Raji (cell line): ENCODE results near the gene CYSTM1.

Experiments used
- POLR2A ChIP-seq: IDR thresholded peaks from 2 replicates; pipeline ENCODE4 v1.6.1; 2011; ENCODE audit warnings: low read depth, low read length, control low read depth; ENCODE audit not compliant: insufficient read depth

The CYSTM1 gene

DNA sequence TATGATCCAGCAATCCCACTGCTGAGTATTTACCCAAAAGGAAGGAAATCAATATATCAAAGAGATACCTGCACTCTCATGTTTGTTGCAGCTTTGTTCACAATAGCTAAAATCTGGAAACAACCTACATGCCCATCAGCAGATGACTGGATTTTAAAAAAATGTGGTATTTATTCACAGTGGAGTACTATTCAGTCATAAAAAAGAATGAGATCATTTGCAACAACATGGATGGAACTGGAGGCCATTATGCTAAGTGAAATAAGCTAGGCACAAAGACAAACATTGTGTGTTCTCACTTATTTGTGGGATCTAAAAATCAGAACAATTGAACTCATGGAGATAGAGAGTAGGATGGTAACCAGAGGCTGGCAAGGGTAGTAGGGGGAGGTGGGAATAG, 33.1 kb downstream of the CYSTM1 start:
- TF ChIP-seq POLR2A, result no peak

- TF ChIP-seq POLR2A, result no peak
These were observed 38.5 kb downstream of the CYSTM1 start for GRCh38 chr5:140213370-140213983.

DNA sequence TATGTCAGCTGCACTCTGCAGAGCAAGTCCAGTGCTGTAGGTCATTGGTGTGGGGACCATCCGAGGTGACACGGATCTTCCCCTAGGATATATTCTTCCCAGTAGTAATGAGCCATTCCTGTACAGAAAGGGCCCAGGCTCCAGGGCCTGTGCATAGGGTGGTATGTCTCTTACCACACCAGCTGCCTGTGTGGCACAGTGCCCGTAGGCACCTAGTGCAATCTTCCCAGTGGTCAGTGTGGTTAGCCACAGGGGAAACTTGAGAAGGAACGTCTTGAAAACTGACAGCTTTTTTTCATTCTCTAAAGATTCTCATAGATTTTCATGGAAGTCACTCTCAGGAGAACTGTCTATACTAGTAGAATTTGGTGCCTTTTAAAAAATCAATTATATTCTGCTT, 39.8 kb downstream of the CYSTM1 start:
- no peak for TF ChIP-seq POLR2A

- no peak for TF ChIP-seq POLR2A
These were observed 40.3 kb downstream of the CYSTM1 start for GRCh38 chr5:140215276-140215675.

DNA sequence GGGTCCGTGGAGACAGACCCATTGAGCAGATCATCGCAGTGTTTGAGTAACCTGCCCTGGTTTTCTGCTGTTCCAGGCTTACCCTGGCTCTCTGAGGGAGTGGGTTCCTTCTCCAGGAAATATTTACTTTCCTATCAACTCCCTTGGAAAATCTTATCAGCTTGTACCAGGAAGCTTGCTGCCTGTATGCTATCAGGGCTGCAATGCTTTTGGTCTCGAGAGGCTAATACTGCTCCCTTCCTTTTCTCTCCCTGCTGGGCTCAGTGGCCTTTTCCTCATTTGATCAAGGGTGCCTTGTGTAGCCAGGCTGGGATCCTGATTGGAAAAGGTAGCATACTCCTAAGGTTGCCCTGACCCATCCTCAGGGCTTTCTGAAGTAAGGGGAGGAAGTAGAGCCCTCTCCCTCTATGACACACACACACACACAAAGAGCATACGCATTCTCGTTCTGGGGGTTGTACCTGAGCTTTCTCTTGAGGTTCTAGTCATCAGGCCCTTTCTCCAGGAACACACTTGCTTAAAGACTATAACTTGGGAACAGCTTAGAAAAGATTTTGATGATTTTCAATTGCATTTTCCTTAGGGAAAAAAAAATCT, 41.6 kb downstream of the CYSTM1 start:
- TF ChIP-seq POLR2A, result no peak

DNA sequence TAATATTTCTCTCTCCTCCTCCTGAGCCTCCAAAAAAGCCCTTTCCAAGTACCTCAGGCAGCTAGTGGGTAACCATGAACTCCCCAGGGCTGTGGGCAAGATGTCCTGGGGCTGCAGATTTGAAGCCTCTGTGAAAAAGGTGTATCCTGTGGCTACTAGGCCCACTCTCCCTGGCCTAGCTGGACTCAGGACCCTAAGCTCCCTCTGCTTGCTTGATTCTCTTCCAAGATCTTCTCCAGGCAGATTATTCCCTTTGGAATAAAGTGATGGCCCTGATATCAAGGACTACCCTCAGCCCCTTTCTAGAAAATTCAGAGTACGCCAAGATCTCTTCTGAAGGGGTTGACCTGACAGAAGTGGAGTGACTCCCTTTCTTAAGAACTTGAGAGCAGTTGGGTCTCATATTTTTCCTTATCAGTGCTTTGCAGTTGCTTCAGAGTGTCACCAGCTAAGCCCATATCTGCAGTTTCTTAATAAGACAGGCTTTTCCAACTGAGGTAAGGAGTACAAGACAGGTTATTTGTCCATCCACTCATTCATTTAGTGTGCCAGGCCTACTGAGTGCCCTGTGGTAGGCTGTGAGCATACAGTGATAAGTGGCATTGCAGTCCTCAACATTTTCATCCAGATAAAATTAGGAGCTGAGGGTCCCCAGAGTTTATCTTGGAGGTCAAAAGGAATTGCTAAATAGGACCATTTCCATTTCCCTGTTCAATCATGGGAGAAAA, 42.5 kb downstream of the CYSTM1 start:
- TF ChIP-seq POLR2A, result no peak

- TF ChIP-seq POLR2A, result no peak
These were observed 44.3 kb downstream of the CYSTM1 start for GRCh38 chr5:140219068-140219991.

- TF ChIP-seq POLR2A, result no peak
These were observed 45.2 kb downstream of the CYSTM1 start for GRCh38 chr5:140220032-140220697.

DNA sequence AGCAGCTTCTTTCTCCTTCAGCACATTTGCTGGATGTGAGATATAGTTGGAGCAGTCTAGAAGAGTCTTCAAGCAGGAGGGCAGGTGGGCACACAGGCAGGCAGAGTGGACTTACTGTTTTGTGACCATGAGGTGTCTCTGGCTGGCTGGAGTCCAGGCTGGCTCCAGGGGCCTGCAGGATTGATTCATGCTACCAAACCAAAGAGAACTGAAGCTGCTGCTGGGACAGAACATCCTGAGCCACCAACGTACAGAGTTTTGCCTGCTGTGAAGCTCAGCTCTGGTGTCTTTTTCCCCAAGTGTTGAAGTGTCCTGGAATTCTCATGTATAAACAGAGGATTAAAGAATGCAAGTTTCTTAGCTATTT, 45.7 kb downstream of the CYSTM1 start:
- no peak for TF ChIP-seq POLR2A

DNA sequence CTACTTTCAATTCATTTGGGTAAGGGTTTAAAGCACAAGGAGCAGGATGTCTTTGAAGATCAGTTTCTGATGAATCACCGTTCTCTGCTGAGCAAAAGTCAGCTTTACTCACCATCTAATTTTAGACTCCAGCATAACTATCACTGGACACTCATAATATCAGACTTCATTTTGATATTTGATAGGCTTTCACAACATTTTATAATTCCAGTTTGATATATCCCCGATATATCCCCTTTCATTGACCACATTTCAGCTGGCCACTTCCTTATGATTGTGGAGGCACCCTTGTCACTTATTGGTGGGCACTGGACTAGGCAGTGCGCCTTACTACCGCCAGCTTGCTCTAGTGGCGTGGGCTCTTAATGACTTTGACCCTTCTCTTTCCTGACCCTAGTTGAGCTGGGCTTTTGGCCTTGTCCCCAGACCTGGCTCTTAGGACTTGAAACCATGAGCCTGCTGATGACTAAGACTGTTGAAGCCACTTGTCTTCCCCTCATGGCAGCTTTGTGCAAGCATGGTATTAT, 46.8 kb downstream of the CYSTM1 start:
- TF ChIP-seq POLR2A, result no peak

- TF ChIP-seq POLR2A, result no peak
These were observed 47.4 kb downstream of the CYSTM1 start for GRCh38 chr5:140222416-140222815.

GRCh38 chr5:140223567-140223966, 48.6 kb downstream of the CYSTM1 start:
- TF ChIP-seq POLR2A, result no peak

- TF ChIP-seq POLR2A, result no peak
These were observed 49.7 kb downstream of the CYSTM1 start for GRCh38 chr5:140224658-140225057.

GRCh38 chr5:140225396-140225795, 50.4 kb downstream of the CYSTM1 start:
- TF ChIP-seq POLR2A, result no peak

DNA sequence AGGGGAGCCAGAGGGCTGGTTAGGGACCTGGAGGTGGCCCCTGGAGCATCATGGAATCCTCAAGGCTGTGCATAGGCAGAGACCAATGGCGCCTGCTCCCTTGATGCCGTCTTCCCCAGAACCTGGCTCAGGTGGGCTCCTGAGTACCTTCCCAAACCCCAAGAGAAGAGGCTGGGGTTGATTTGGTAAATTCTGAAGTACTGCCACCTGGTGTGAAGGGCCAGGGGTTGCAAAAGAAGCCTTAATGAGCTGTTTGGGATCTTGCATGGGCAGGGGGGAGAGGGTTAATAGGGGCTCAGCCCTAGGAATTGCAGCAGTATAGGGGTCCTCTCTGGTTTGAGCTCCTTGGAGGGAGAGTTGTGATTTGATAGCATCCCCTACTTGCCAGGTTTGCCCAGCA, 52.1 kb downstream of the CYSTM1 start:
- TF ChIP-seq POLR2A, result no peak
